ENCODE measurements around the gene VWF.

VWF gene

DNA sequence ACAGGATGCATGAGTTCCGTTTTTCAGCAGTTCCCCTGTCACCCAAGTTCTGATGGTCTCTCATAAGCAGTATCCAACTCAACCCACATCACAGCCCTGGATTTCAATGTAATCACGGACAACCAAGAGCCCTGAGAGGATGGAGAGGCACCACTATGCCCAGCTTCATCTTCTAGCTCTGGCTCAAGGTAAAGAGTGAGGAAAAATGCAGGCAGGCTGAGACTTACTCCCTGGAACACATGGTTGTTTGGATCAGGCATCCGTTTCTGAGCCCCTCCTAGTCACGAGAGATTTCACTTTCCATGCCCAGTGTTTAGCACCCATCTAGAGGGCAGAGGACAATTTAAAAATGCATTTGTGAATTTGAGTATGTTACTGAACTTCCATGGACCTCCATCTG lies 224.4 kb downstream of the VWF start:
- no peaks in the 10 kb centered on the region for H3K27me3 ChIP-seq (ENCODE audit: control insufficient read depth, insufficient read depth, low read length)
- H3K4me3 ChIP-seq (ENCODE audit: low read depth, low read length): no peak overlapping the region
- H3K4me1 ChIP-seq: no peaks in the 10 kb centered on the region
- no peak overlapping the region for H3K27ac ChIP-seq
- peaks cover 2% of the 10 kb centered on the region for H3K36me3 ChIP-seq (ENCODE audit: control insufficient read depth, insufficient read depth, low read length)
- H2AFZ ChIP-seq: no peak overlapping the region
- no peak overlapping the region for H3K4me2 ChIP-seq (ENCODE audit: low read length)
- H3K9me3 ChIP-seq (ENCODE audit: control insufficient read depth, low read length): no peaks in the 10 kb centered on the region
- no peaks in the 10 kb centered on the region for H3K79me2 ChIP-seq
- TF ChIP-seq, protein P1, sequence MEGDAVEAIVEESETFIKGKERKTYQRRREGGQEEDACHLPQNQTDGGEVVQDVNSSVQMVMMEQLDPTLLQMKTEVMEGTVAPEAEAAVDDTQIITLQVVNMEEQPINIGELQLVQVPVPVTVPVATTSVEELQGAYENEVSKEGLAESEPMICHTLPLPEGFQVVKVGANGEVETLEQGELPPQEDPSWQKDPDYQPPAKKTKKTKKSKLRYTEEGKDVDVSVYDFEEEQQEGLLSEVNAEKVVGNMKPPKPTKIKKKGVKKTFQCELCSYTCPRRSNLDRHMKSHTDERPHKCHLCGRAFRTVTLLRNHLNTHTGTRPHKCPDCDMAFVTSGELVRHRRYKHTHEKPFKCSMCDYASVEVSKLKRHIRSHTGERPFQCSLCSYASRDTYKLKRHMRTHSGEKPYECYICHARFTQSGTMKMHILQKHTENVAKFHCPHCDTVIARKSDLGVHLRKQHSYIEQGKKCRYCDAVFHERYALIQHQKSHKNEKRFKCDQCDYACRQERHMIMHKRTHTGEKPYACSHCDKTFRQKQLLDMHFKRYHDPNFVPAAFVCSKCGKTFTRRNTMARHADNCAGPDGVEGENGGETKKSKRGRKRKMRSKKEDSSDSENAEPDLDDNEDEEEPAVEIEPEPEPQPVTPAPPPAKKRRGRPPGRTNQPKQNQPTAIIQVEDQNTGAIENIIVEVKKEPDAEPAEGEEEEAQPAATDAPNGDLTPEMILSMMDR (IDR thresholded peaks at IDR 0.05): no peak
- no peak overlapping the region for H3K9ac ChIP-seq

GRCh38 chr12:5899675-5900074 lies 224.8 kb downstream of the VWF start:
- Histone ChIP-seq H2AFZ (no peak overlapping the region), H3K27me3 (ENCODE audit: control insufficient read depth, insufficient read depth, low read length) (no peaks in the 10 kb centered on the region), H3K9ac (no peak overlapping the region), H3K4me1 (no peaks in the 10 kb centered on the region), H3K27ac (no peak overlapping the region), H3K9me3 (ENCODE audit: control insufficient read depth, low read length) (no peaks in the 10 kb centered on the region), H3K36me3 (ENCODE audit: control insufficient read depth, insufficient read depth, low read length) (peaks cover 2% of the 10 kb centered on the region), H3K4me3 (ENCODE audit: low read depth, low read length) (no peak overlapping the region), H3K79me2 (no peaks in the 10 kb centered on the region), H3K4me2 (ENCODE audit: low read length) (no peak overlapping the region)
- TF ChIP-seq, protein P1 (IDR thresholded peaks at IDR 0.05): no peak

DNA sequence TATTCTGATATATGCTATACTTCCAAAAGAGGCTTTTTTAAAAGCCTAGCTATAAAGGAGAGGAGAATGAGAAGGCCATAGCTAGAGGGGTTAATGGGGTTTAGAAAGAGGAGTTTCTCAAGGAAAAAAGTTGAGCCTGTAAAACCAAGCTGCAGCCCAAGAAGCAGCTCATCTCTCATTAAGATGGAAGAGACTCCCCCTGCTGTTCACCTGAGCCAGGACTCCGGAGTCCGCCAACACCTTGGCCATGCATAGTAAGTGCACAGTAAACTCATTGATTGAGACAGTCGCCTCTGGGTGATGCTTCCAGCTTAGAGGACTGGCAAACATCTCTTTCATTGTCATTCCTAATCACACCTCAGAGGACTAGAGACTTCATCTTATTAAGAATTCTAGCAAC lies 225.6 kb downstream of the VWF start:
- peaks cover 2% of the 10 kb centered on the region for H3K36me3 ChIP-seq (ENCODE audit: control insufficient read depth, insufficient read depth, low read length)
- TF ChIP-seq, protein P1 (IDR thresholded peaks at IDR 0.05): no peak
- H3K4me2 ChIP-seq (ENCODE audit: low read length): no peak overlapping the region
- no peak overlapping the region for H3K9ac ChIP-seq
- H3K79me2 ChIP-seq: no peaks in the 10 kb centered on the region
- no peaks in the 10 kb centered on the region for H3K27me3 ChIP-seq (ENCODE audit: control insufficient read depth, insufficient read depth, low read length)
- H3K9me3 ChIP-seq (ENCODE audit: control insufficient read depth, low read length): no peaks in the 10 kb centered on the region
- no peak overlapping the region for H3K27ac ChIP-seq
- no peak overlapping the region for H2AFZ ChIP-seq
- H3K4me1 ChIP-seq: no peaks in the 10 kb centered on the region
- H3K4me3 ChIP-seq (ENCODE audit: low read depth, low read length): no peak overlapping the region
